Stimulated activated CD4-positive, alpha-beta T cell treated with anti-CD3 and anti-CD28 coated beads, Interleukin-12 subunit alpha, Interleukin-12 subunit beta, amount 100 ng/mL, for 24 hours (primary cell): ENCODE data around the gene RFX2.
"Not testable (repeated sequence)": the region's sequence is repeated elsewhere in the genome, so short reads cannot be mapped to it uniquely, and the experiment has no call there.

Source experiments
- DNase-seq, 2 experiments: peaks; one replicate each; pipeline ENCODE4 v3.0.0-alpha.2; 2020; ENCODE audit warnings: low read depth in 2 of 2

Gene RFX2

GRCh38 chr19:5972355-5972731 is 138.0 kb downstream of the RFX2 start:
- DNase-seq = no peak

GRCh38 chr19:5971714-5972354 is 138.5 kb downstream of the RFX2 start:
- DNase-seq = no peak

GRCh38 chr19:5969476-5969875 is 140.8 kb downstream of the RFX2 start:
- no peak for DNase-seq

DNA sequence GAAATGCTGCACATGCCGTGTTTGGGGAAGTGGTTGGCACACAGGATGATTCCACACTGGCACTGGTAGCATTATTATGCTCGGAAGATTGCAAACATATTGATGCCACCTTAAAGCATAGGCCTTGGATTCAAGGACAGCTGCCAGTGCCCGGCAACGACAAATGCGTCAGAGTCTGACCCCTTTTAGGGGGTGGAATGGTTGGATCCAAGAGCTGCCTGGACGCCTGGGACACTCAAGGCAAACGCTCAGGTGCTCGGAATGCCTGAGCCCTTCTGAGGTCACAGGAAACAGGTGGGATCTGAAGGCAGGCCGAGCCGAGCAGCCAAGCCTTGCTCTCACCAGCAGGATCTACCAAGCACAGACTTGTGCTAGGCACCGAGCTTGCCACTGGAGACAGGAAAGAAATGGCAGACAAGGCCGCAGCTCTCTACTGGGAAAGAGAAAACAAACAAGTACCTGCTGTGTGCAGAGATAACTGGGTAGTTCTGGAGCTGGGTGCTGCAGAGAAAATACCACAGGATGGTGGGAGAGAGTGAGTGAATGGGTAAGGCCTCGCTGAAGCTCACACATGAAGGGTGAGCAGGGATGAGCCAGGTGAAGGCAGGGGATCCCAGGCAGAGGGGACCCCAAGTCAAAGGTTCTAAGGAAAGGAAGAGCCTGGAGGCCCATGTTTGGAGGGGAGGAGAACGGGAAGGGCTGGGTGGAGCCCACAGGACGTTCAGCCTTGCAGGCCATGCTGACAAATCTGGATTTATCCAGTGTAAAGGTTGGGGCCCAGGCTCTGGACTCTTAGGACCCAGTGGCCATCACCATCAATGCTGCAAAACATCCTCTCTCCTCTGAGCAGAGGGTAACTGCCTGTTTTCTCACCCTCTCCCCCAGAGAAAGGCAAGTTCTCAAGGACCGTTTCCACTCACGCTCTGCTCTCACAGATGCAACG is 141.6 kb downstream of the RFX2 start:
- DNase-seq = no peak

DNA sequence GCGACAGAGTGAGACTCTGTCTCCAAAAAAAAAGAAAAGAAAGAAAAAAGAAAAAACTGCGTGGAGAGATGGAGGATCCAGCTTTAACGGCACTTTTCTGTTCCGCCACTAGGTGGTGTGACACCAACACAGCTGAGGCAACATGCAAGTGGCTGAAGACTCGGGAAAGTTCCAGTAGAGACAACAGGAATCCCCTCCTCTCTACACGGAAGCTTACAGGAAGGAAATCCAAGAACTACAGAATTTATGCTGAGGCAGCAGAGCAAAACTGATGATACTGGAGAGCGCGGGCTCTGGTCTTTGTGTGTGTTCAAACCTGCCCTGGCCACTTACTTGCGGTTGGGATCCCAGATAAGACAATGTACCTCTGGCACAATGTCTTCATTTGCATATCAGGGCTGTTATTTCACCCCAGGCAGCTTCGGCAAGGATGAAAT is 142.3 kb downstream of the RFX2 start:
- DNase-seq = peak in 1 of 2 experiments; percentile 59

GRCh38 chr19:5967571-5967970 is 142.7 kb downstream of the RFX2 start:
- no peak for DNase-seq

- DNase-seq = no peak
These were observed 143.4 kb downstream of the RFX2 start for GRCh38 chr19:5966941-5967340.

GRCh38 chr19:5966215-5966614 is 144.1 kb downstream of the RFX2 start:
- DNase-seq = no peak

- DNase-seq = no peak
These were observed 145.3 kb downstream of the RFX2 start for GRCh38 chr19:5964816-5965565.

DNA sequence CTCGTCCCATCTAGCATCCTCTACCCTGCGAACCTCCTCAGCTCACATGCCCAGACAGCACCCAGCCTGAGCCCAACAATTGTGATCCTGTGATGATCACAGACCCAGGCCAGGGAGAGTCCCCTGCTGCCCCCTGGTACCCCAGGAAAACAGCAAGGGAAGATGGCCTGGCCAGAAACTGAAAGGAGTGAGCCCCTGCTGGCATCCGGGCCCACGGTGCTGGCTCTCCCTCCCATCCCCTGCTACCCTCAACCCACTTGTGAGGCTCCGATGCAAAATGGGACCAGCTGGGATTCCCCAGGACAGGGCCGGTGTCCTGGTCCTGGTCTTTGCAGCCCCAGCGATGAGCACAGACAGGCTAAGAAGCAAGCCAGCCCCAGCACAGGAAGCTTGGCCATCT is 146.4 kb downstream of the RFX2 start:
- DNase-seq = no peak

DNA sequence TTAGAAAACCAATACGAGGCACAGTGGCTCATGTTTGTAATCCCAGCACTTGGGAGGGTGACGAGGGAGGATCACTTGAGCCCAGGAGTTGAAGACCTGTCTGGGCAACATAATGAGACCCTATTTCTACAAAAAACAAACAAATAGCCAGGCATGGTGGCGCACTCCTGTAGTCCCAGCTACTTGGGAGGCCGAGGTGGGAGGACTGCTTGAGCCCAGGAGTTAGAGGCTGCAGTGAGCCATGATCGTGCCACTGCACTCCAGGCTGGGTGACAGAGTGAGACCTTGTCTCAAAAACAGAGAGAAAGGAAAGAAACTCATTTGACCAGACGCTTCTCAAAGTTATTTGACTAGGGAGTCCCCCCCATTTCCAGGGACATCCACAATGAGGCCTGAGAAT is 147.0 kb downstream of the RFX2 start:
- not testable (repeated sequence) for DNase-seq

GRCh38 chr19:5961969-5962945 is 148.0 kb downstream of the RFX2 start:
- DNase-seq = no peak

- DNase-seq = not testable (repeated sequence)
These were observed 148.7 kb downstream of the RFX2 start for GRCh38 chr19:5961641-5961968.

GRCh38 chr19:5960005-5961001 is 150.0 kb downstream of the RFX2 start:
- no peak for DNase-seq

GRCh38 chr19:5959260-5960004 is 150.9 kb downstream of the RFX2 start:
- no peak for DNase-seq

- no peak for DNase-seq
These were observed 151.5 kb downstream of the RFX2 start for GRCh38 chr19:5958851-5959122.

GRCh38 chr19:5958074-5958850 is 152.0 kb downstream of the RFX2 start:
- no peak for DNase-seq

DNA sequence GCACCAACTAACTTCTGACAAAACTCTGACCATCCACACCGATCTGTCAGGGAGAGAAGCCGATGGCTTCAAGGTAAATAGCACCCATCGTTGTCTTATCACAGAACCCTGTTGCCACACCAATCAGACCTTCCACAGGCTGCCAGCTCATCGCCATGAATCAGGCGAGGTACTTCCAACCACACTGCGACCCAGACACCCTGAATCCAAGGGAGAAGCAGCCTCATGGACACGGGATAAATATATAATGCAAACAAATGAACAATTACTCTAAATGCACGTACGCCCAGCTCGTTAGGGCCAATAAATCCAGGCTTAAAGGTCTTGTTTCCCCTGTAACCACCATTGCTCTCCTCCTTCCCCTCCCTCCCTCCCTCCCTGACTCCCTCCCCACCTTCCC is 153.1 kb downstream of the RFX2 start:
- DNase-seq = no peak

DNA sequence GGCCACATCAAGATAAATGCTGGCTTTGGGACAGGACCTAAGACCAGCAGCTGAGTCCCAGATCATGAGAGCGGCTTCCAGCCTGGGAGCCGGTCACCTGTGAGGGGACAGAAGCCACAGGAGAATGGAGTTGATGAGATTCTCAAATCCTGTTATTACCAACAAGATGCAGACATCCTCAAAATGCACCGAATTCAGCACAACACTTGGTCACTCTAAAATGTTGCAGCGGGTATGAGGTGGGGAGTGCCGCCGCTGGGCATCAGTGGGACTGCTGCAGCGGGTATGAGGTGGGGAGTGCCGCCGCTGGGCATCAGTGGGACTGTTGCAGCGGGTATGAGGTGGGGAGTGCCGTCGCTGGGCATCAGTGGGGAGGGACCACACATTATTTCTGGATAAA is 153.6 kb downstream of the RFX2 start:
- DNase-seq = no peak
